Right hindlimb (tissue), 1 donor: Measurements from ENCODE around the gene USP7.

Source experiments
- DNase-seq: peaks from one replicate; pipeline ENCODE4 v3.0.0-alpha.2; 2018

USP7 gene

DNA sequence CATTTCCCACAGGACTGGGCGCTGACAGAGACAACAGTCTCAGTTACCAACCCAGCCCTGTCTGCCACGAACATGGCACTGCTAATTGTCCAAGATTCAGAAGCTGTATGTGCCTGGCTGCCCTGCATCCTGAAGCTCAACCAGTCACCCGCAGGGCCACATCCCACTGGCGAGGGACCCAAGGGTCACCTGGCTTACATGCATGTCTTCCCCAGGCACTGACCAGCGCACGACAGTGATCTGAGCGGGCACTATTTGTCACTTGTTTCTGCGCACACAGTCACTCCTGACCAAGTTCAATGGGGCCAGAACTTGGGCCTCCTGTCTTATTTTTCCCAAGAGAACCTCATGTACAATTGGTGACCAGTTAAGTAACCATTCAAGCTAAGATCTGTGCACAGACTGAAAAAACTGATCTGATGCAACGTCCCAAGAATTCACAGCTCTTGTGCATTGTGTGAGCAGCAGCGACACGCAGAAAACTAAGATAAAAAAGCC, 13.1 kb downstream of the USP7 start:
- DNase-seq = no peak

- DNase-seq = no peak
These were observed 13.9 kb downstream of the USP7 start for GRCh38 chr16:8949536-8950418.

DNA sequence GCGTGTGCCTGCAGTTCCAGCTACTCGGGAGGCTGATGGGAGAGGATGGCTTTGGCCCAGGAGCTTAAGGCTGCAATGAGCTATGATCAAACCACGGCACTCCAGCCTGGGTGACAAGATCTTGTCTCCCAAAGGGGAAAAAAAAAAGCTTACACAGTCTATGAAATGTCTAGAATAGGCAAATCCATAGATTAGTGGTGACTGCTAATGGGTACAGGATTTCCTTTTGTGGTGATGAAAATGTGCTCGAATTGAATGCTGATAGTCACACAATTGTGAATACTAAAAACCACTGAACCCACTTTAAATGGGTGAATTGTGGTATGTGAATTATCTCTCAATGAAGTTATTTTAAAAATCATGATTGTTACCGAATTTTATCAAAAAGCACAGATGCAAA, 14.9 kb downstream of the USP7 start:
- DNase-seq = no peak

GRCh38 chr16:8948069-8948593, 15.6 kb downstream of the USP7 start:
- no peak for DNase-seq

DNA sequence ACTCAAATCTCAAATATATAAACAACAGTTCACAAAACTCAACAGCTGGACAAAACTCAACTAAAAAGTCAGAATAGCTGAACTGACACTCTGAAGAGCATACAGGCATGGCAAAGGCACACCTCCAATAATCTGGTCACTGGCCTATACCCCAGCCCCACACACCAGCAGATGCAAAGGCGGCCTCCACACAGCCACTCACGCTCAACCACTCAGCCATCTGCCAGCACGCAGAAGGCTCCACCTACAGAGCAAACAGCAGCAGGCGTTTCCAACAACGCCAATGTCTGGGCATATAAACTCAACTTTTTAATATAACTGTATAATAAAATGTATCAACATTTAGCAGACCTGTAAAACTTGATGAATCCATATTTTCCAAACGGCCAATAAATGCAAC, 17.2 kb downstream of the USP7 start:
- no peak for DNase-seq

DNA sequence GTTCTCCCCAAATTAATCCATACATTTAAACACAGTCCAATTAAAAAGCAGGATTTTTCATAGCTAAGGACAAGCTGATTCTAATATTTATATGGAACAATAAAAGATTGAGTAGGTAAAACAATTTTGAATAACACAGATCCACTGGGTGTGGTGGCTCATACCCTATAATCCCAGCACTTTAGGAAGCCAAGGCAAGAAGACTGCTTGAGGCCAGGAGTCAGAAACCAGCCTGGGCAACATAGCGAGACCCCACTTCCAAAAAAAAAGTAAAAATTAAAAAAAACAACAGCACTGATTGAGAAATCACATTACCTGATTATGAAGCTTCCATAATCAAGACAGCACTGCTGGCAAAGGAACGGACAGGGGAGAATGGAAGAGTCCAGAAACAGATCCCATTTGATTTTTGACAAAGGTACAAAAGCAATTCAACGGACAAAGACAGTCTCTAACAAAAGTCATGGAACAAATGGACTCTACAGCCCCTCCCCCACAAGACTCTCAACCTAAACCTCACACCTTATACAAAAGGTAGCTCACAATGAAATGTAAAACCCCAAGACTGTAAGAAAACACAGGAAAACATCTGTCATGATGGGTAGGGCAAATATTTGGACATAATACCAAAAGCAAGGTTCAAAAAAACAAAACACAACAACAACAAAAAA, 17.9 kb downstream of the USP7 start:
- DNase-seq = no peak

GRCh38 chr16:8943966-8944759, 19.5 kb downstream of the USP7 start:
- DNase-seq = no peak

GRCh38 chr16:8943001-8943763, 20.5 kb downstream of the USP7 start:
- no peak for DNase-seq

GRCh38 chr16:8941718-8942344, 21.9 kb downstream of the USP7 start:
- DNase-seq = no peak

DNA sequence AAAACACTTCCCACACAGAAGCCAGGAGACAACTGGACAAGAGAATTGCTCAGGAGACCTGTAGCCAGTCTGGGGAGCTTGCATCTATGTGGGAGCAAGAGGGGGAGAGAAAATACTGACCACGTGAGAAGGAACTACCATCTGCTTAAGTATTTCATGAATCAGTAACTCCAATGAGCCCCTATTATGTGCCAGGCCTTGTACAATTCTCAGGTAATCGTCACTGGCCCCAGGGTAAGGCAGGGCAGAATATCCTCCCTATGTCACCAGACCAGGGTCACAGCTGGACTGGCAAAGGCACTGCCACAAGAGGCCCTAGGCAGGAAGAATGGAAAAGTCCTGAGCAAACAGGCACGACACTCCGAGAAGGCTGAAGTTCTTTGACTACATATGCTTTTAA, 25.9 kb downstream of the USP7 start:
- DNase-seq = no peak

DNA sequence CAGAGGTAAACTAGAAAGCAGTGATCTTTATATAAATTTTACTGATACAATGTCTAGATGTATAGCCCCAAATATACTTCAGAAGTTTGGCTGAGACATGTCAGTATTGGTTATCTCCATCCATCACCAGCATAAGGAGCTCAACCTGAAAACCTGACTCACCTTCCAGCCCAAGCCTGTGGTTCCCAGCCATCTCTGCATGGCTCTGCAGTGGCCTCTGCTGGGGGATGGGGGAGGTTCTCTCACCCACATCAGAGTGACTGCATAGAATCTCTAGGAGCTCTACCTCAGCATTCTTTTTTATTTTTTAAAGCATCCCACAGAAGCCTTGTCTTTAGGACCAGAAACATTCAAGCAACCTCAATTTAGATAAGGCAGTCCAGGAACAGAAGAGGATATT, 27.3 kb downstream of the USP7 start:
- no peak for DNase-seq

DNA sequence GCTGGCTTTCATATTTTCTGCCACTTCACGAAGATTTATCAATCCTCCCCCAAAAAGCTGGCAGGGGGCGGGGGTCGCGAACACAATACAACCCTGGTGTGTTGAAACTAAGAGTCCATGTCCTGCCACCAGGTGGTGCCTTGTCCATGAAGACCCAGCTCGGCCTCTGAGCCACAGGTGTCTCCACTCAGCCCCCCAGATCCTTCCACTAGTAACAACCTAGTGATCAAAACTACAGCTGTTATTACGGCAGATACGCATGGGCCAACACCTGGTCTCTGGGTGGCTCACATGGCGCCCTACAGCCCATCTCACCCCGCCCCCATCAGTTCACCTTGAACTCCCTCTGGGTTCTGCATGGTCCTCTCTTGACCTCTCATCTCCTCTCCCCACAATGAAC, 27.7 kb downstream of the USP7 start:
- no peak for DNase-seq

DNA sequence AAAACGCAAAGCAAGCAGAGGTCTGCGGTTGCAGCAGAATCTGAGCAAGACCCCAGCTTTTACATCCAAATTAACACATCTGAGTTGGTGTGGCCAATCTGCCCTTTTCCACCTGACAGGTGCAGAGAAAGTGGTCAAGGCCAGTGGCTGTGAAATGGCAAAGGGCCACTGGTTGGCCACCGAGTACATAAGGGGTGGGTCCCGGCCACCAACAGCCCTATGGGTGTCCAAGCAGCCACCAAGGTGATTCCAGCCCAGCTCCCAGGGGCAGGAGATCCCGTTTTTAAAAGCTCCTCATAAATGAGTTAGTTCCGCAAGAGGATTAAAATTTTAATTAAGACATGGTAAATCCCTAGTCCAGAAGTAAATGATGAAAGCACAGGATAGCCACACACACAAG, 29.1 kb downstream of the USP7 start:
- no peak for DNase-seq

GRCh38 chr16:8931859-8932258, 31.8 kb downstream of the USP7 start:
- DNase-seq = peak; percentile 60

DNA sequence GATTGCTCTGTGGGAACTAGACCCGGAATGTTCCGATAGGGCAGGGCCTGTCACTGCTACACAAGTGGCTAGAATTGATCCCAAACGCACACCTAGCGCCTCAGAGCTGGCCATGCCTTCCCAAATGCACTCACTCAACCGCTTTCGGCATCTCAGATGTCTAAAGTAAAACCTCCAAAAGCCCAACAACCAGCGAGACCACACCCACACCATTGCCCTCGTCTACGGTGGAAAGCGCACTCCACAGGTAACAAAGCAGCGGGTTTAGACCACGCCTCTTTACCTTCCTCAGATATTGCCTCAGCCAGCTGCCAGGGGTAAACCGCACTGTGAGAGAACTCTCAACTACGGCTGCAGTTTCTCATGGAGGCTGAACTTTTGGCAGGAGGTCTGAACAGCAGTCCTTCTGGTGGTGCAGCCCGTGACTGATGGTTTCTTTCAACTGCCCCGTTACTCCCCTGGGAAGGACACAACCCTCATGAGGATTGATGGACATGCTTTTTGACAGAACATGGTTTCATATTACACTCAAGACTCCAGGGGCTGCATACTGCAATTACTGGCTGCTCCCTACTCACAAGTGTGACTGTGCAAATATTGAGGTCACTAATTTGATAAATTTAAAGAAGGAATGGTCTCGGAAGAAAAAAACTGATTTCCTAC, 34.5 kb downstream of the USP7 start:
- no peak for DNase-seq

- no peak for DNase-seq
These were observed 35.2 kb downstream of the USP7 start for GRCh38 chr16:8928467-8928957.

- no peak for DNase-seq
These were observed 36.9 kb downstream of the USP7 start for GRCh38 chr16:8926827-8927226.

DNA sequence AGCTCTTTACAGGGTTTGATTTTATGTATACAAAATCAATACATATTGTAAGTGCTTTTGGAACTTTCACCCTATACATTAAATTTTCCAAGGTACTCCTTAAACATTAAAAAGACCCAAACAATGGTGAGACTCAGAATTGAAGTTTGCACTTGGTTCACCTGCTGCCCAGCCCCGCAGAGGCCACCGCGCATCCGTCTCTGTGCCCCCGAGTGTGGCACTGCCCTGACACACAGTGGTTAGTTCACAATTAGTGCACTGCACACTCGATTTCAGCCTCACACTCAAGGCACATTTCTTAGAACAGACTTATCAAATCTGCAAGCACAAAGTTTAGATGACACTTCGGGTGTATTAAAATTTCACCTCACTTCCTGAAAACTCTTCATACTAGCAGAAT, 38.3 kb downstream of the USP7 start:
- no peak for DNase-seq

- DNase-seq = no peak
These were observed 39.5 kb downstream of the USP7 start for GRCh38 chr16:8924214-8924613.

GRCh38 chr16:8923199-8923598, 40.5 kb downstream of the USP7 start:
- no peak for DNase-seq

- no peak for DNase-seq
These were observed 42.2 kb downstream of the USP7 start for GRCh38 chr16:8921347-8921984.
